OCI-LY1 (cell line): ENCODE data around the gene TLK1.

ENCODE experiments used
- H2AFZ ChIP-seq: fragments of 200-600 bp; sonication (generic), shearing (Covaris generic); 2 replicates; pipeline ENCODE4 v1.6.0; 2014; ENCODE audit warnings: antibody characterized with exemption, mild to moderate bottlenecking, low read length
- H3F3A ChIP-seq: fragments of 200-600 bp; sonication (generic), shearing (Covaris generic); 2 replicates; pipeline ENCODE4 v1.6.0; 2014; ENCODE audit warnings: mild to moderate bottlenecking, antibody characterized with exemption, low read length, moderate library complexity; ENCODE audit not compliant: insufficient read depth
- H3K27ac ChIP-seq: fragments of 200-600 bp; sonication (generic); 2 replicates; pipeline ENCODE4 v1.5.1; 2014; ENCODE audit warnings: low read length, mixed run types, mild to moderate bottlenecking, low read depth; ENCODE audit not compliant: poor library complexity, severe bottlenecking
- H3K27me3 ChIP-seq: fragments of 200-600 bp; sonication (generic); 2 replicates; pipeline ENCODE4 v1.6.0; 2014; ENCODE audit warnings: antibody characterized with exemption, mild to moderate bottlenecking, low read length, moderate library complexity; ENCODE audit not compliant: insufficient read depth
- H3K36me3 ChIP-seq: fragments of 200-600 bp; sonication (generic); 2 replicates; pipeline ENCODE4 v1.6.1; 2014; ENCODE audit warnings: mild to moderate bottlenecking, antibody characterized with exemption, low read length, moderate library complexity, mixed read lengths; ENCODE audit not compliant: insufficient read depth
- H3K4me1 ChIP-seq: fragments of 200-600 bp; sonication (generic); 2 replicates; pipeline ENCODE4 v1.5.1; 2014; ENCODE audit warnings: mild to moderate bottlenecking, low read length, moderate library complexity; ENCODE audit not compliant: insufficient read depth, severe bottlenecking
- H3K4me2 ChIP-seq: fragments of 200-600 bp; sonication (generic), shearing (Covaris generic); 2 replicates; pipeline ENCODE4 v1.6.1; 2014; ENCODE audit warnings: low read length
- H3K4me3 ChIP-seq: fragments of 200-600 bp; sonication (generic); 2 replicates; pipeline ENCODE4 v1.5.1; 2014; ENCODE audit warnings: low read length, low read depth, mild to moderate bottlenecking, mixed read lengths; ENCODE audit not compliant: poor library complexity, severe bottlenecking
- H3K79me2 ChIP-seq: fragments of 200-600 bp; shearing (Covaris generic); 2 replicates; pipeline ENCODE4 v1.6.1; 2016; ENCODE audit warnings: mixed run types, low read length, mixed read lengths; ENCODE audit not compliant: insufficient read depth
- H3K9ac ChIP-seq: fragments of 200-600 bp; sonication (generic), shearing (Covaris generic); 2 replicates; pipeline ENCODE4 v1.6.1; 2014; ENCODE audit warnings: mild to moderate bottlenecking, low read length, mixed read lengths
- H3K9me2 ChIP-seq: fragments of 200-600 bp; sonication (generic), shearing (Covaris generic); 2 replicates; pipeline ENCODE4 v1.6.1; 2014; ENCODE audit warnings: low read depth, mild to moderate bottlenecking, low read length, mixed read lengths
- H3K9me3 ChIP-seq: fragments of 200-600 bp; shearing (Covaris generic); 2 replicates; pipeline ENCODE4 v1.6.1; 2014; ENCODE audit warnings: low read length, mixed read lengths
- H4K20me1 ChIP-seq: fragments of 200-600 bp; sonication (generic), shearing (Covaris generic); 2 replicates; pipeline ENCODE4 v1.6.0; 2016; ENCODE audit warnings: mild to moderate bottlenecking, low read length; ENCODE audit not compliant: insufficient read depth
- CTCF ChIP-seq: fragments of 200-600 bp; sonication (generic), shearing (Covaris generic); IDR thresholded peaks from 2 replicates; pipeline ENCODE4 v1.5.1; 2017; ENCODE audit warnings: mild to moderate bottlenecking, antibody characterized with exemption, low read length, moderate library complexity, mixed read lengths
- EZH2 ChIP-seq: fragments of 200-600 bp; sonication (generic), shearing (Covaris generic); IDR thresholded peaks from 2 replicates; pipeline ENCODE4 v1.8.0; 2017; ENCODE audit warnings: borderline replicate concordance, mixed run types, mild to moderate bottlenecking, antibody characterized with exemption, low read length, moderate library complexity, mixed read lengths

TLK1 gene

GRCh38 chr2:171013851-171014250 lies 146.8 kb downstream of the TLK1 start:
- H3K79me2 ChIP-seq = no peaks in the 10 kb centered on the region
- no peak overlapping the region for H3K9ac ChIP-seq
- H2AFZ ChIP-seq = no peak overlapping the region
- no peaks in the 10 kb centered on the region for H3F3A ChIP-seq
- TF ChIP-seq CTCF (no peak), EZH2 (no peak)
- H3K27me3 ChIP-seq = no peaks in the 10 kb centered on the region
- H4K20me1 ChIP-seq = no peaks in the 10 kb centered on the region
- no peaks in the 10 kb centered on the region for H3K9me3 ChIP-seq
- H3K4me2 ChIP-seq = no peak overlapping the region
- H3K4me1 ChIP-seq = no peaks in the 10 kb centered on the region
- H3K36me3 ChIP-seq = peaks cover 66% of the 10 kb centered on the region
- no peak overlapping the region for H3K4me3 ChIP-seq
- no peaks in the 10 kb centered on the region for H3K9me2 ChIP-seq
- no peak overlapping the region for H3K27ac ChIP-seq

- H3K4me3 ChIP-seq = no peak overlapping the region
- no peaks in the 10 kb centered on the region for H3K79me2 ChIP-seq
- H2AFZ ChIP-seq = no peak overlapping the region
- no peaks in the 10 kb centered on the region for H3F3A ChIP-seq
- no peaks in the 10 kb centered on the region for H3K4me1 ChIP-seq
- H3K4me2 ChIP-seq = no peak overlapping the region
- H3K27me3 ChIP-seq = no peaks in the 10 kb centered on the region
- H3K36me3 ChIP-seq = peaks cover 86% of the 10 kb centered on the region
- H3K9ac ChIP-seq = no peak overlapping the region
- H3K27ac ChIP-seq = no peak overlapping the region
- TF ChIP-seq EZH2 (no peak), CTCF (no peak)
- no peaks in the 10 kb centered on the region for H3K9me2 ChIP-seq
- no peaks in the 10 kb centered on the region for H4K20me1 ChIP-seq
- no peaks in the 10 kb centered on the region for H3K9me3 ChIP-seq
These were observed 151.3 kb downstream of the TLK1 start for GRCh38 chr2:171009386-171009785.

- Histone ChIP-seq H3K9ac (no peak overlapping the region), H3K36me3 (peaks cover 87% of the 10 kb centered on the region), H3K27ac (no peak overlapping the region), H3K27me3 (no peaks in the 10 kb centered on the region), H3K4me1 (no peaks in the 10 kb centered on the region), H4K20me1 (no peaks in the 10 kb centered on the region), H3K4me2 (no peak overlapping the region), H3K9me2 (no peaks in the 10 kb centered on the region), H3K9me3 (no peaks in the 10 kb centered on the region), H3F3A (no peaks in the 10 kb centered on the region), H3K4me3 (no peak overlapping the region), H2AFZ (no peak overlapping the region), H3K79me2 (no peaks in the 10 kb centered on the region)
- TF ChIP-seq CTCF (no peak), EZH2 (no peak)
These were observed 152.0 kb downstream of the TLK1 start for GRCh38 chr2:171008550-171009205.
